KMS-11 (cell line): ENCODE results near the gene MTF2.

Experiments used
- H2AFZ ChIP-seq: fragments of 200-600 bp; sonication (generic); 2 replicates; pipeline ENCODE4 v1.6.1; 2016; ENCODE audit warnings: antibody characterized with exemption, mixed run types, low read depth
- H3K27ac ChIP-seq: fragments of 200-600 bp; sonication (generic); 2 replicates; pipeline ENCODE4 v1.6.1; 2016; ENCODE audit warnings: mild to moderate bottlenecking, mixed run types
- H3K27me3 ChIP-seq: fragments of 200-600 bp; sonication (generic); 2 replicates; pipeline ENCODE4 v1.6.1; 2017; ENCODE audit warnings: mild to moderate bottlenecking, low read depth, mixed run types, moderate library complexity; ENCODE audit not compliant: insufficient read depth
- H3K36me3 ChIP-seq: fragments of 200-600 bp; sonication (generic); 2 replicates; pipeline ENCODE4 v1.6.1; 2017; ENCODE audit warnings: mild to moderate bottlenecking, mixed run types; ENCODE audit not compliant: insufficient read depth
- H3K4me1 ChIP-seq: fragments of 200-600 bp; sonication (generic); 2 replicates; pipeline ENCODE4 v1.6.1; 2016; ENCODE audit warnings: mild to moderate bottlenecking, low read depth, mixed run types; ENCODE audit not compliant: poor library complexity, severe bottlenecking
- H3K4me2 ChIP-seq: fragments of 200-600 bp; sonication (generic); 2 replicates; pipeline ENCODE4 v1.7.0; 2016; ENCODE audit warnings: mild to moderate bottlenecking, mixed run types
- H3K4me3 ChIP-seq: fragments of 200-600 bp; sonication (generic); IDR thresholded peaks from 2 replicates; pipeline ENCODE4 v1.6.1; 2017; ENCODE audit warnings: low read depth, low read length, mixed read lengths; ENCODE audit not compliant: insufficient read depth
- H3K79me2 ChIP-seq: fragments of 200-600 bp; sonication (generic); 2 replicates; pipeline ENCODE4 v1.6.1; 2016; ENCODE audit warnings: low read depth, mixed run types; ENCODE audit not compliant: insufficient read depth
- H3K9ac ChIP-seq: fragments of 200-600 bp; sonication (generic); 2 replicates; pipeline ENCODE4 v1.6.1; 2016; ENCODE audit warnings: mild to moderate bottlenecking, mixed run types
- H4K20me1 ChIP-seq: fragments of 200-600 bp; sonication (generic); 2 replicates; pipeline ENCODE4 v1.6.1; 2016; ENCODE audit warnings: mild to moderate bottlenecking, mixed run types; ENCODE audit not compliant: insufficient read depth
- TF ChIP-seq, protein P1 (sequence below): fragments of 200-600 bp; sonication (generic); conservative IDR thresholded peaks from 2 replicates; pipeline ENCODE4 v1.6.1; 2017; ENCODE audit warnings: low read depth, mild to moderate bottlenecking, antibody characterized with exemption, low read length, moderate library complexity, mixed read lengths

Gene MTF2

GRCh38 chr1:93186667-93187066 is 107.6 kb downstream of the MTF2 start:
- no peaks in the 10 kb centered on the region for H3K27me3 ChIP-seq
- peaks cover 17% of the 10 kb centered on the region; the same call in 1 of the 2 replicates for H3K79me2 ChIP-seq
- no peak overlapping the region for H3K27ac ChIP-seq
- H3K9ac ChIP-seq = no peak overlapping the region
- no peaks in the 10 kb centered on the region; the same call in 1 of the 2 replicates for H4K20me1 ChIP-seq
- H3K4me2 ChIP-seq = no peak overlapping the region
- H3K4me3 ChIP-seq = no peak overlapping the region
- no peaks in the 10 kb centered on the region for H3K36me3 ChIP-seq
- H2AFZ ChIP-seq = no peak overlapping the region
- TF ChIP-seq, protein P1, sequence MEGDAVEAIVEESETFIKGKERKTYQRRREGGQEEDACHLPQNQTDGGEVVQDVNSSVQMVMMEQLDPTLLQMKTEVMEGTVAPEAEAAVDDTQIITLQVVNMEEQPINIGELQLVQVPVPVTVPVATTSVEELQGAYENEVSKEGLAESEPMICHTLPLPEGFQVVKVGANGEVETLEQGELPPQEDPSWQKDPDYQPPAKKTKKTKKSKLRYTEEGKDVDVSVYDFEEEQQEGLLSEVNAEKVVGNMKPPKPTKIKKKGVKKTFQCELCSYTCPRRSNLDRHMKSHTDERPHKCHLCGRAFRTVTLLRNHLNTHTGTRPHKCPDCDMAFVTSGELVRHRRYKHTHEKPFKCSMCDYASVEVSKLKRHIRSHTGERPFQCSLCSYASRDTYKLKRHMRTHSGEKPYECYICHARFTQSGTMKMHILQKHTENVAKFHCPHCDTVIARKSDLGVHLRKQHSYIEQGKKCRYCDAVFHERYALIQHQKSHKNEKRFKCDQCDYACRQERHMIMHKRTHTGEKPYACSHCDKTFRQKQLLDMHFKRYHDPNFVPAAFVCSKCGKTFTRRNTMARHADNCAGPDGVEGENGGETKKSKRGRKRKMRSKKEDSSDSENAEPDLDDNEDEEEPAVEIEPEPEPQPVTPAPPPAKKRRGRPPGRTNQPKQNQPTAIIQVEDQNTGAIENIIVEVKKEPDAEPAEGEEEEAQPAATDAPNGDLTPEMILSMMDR = no peak
- H3K4me1 ChIP-seq = peaks cover 19% of the 10 kb centered on the region
